Jurkat, Clone E6-1 (cell line): ENCODE data around the gene SDK1.

Experiments used
- DNase-seq: peaks from one replicate; pipeline ENCODE4 v3.0.0-alpha.2; 2011; ENCODE audit warnings: low read depth, low spot score
- H3K4me3 ChIP-seq: 2 replicates; pipeline ENCODE4 v1.5.1; 2011; ENCODE audit warnings: mild to moderate bottlenecking, low read length, control low read depth, moderate library complexity

The SDK1 gene

GRCh38 chr7:4021413-4021812 lies 720.4 kb downstream of the SDK1 start:
- H3K4me3 ChIP-seq = no peak overlapping the region
- DNase-seq = no peak

GRCh38 chr7:4022265-4022664 lies 721.2 kb downstream of the SDK1 start:
- no peak overlapping the region for H3K4me3 ChIP-seq
- DNase-seq = no peak

GRCh38 chr7:4023502-4023901 lies 722.5 kb downstream of the SDK1 start:
- no peak for DNase-seq

GRCh38 chr7:4024133-4024532 lies 723.1 kb downstream of the SDK1 start:
- no peak for DNase-seq
- H3K4me3 ChIP-seq = no peak overlapping the region

More at GRCh38 chr7:4023502-4023901, 722.5 kb downstream of the SDK1 start:
- no peak overlapping the region for H3K4me3 ChIP-seq

- no peak overlapping the region for H3K4me3 ChIP-seq
- no peak for DNase-seq
Measured at GRCh38 chr7:4024806-4025205, 723.8 kb downstream of the SDK1 start.

DNA sequence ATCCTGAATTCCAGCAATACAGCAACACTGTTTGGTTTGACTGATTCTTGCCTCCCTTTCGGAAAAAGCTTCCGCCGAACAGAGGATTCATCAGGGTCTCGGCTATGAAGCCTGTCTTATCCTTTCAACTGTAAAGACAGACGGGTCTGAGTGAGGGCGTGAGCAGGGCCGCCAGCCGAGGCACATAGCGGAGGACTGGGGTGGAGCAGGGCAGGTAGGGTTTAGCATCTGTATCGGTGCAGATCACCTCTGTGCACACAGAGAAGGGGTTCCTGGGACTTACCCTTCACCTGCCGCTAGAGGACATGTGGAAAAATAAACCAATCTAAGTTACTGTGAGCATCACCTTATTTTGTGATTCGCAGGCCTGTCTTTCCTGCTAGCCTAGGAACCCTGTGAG lies 724.2 kb downstream of the SDK1 start:
- H3K4me3 ChIP-seq = no peak overlapping the region
- no peak for DNase-seq

DNA sequence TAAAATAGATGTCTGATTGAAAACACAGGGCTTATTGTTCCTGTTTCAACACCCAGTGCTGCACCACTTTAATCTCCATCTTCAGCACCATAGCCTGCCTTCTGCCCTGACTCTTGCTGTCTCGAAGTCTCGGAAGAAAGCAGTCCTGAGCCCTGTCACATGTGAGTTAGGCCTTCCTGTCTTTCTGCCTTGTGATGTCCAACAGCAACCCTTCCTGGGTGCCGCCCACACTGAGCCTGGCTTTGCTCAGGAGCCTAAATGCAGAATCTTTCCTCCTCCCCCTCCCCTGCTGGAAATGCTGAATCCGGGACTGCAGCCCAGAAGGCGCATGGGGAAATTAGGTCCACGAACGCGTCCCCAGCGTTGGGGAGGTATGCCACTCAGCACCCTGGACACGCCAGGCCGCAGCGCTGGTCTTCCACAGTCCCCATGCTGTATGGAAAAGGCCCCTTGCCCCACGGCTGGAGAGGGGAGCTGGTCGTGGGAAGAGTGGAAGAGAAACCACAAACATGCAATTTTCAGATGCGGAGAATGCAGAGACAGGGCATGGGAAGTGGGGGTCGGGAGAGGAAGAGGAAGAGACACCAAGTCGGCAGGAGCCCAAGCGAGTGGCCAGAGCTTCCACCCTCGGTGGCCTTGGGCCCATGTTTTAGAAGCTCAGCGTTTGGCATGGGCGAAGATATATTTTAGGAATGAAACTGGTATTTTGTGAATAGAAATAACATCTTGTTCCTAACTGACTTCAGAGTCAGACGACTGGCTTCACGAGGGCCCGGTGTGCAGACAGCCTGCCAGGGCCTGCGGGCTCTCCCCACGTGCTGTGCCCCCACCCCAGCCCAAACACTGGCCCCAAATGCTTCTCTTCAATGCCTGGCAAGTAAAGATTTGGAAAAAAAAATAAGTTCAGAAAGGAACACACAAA lies 724.9 kb downstream of the SDK1 start:
- no peak for DNase-seq
- H3K4me3 ChIP-seq = no peak overlapping the region

- no peak for DNase-seq
- no peak overlapping the region for H3K4me3 ChIP-seq
Measured at GRCh38 chr7:4026941-4027486, 726.0 kb downstream of the SDK1 start.

DNA sequence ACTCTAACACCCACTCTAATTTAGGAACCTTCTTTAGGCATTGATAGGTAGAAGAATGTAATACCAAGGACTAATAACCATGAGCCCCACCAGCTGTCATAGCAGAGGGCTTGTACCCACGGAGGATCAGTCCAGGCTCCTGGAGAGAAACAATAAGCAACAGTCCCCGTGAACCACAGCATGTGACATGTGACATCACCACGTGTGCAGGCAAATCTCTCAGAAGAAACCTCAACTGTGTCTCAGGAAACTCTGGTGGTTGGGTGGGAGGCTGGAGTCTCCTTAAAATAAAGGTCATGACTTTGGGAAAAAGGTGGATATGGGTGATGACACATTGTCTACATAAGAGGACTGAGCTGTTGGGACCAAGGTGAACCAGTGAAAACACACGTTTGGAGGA lies 727.2 kb downstream of the SDK1 start:
- no peak for DNase-seq
- no peak overlapping the region for H3K4me3 ChIP-seq

DNA sequence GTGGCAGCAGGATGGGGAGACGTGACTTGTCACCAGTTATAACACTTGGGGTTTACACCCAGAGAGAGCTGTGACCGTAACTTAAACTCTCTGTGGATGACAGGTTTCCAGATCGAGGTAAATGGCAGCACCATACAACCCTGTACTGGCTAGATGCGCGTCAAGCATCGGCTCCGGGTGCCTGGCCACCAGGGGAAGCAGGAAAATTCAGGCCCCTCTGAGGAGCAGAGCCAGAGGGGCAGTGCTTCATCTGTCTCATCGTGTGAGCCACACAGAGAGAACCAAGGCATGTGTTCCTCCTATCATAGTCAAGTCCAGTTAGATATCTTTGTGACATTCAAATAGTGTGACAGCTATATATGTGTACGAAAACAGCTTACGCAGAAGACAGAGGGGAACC lies 728.9 kb downstream of the SDK1 start:
- no peak for DNase-seq
- no peak overlapping the region for H3K4me3 ChIP-seq

DNA sequence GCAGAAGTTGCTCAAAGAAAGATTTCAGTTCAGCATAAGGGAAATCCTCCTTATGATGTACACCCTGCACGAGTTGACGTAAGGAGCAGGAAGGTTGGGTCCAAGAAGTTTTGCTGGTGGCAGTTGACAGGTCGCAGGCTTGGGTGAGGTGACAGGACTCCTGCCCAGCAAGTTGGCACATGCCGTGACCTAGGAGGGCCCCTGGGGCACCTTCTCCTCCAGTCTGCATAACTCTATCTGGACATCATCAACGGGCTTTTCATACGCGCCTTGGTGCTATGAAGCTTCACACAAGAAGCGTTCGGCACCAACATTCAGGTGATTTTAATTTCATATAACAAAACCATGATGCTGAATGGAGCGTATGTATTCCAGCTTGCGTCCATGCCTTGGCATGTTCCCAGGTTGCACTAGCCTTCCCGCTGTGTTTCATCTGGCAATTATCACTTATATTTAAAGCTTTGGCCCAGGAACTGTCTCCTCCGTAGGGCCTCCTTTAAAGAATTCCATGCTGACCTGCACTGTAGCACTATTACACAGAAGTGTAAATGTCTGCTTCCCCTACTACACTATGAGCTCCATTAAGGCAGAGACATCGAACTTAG lies 729.4 kb downstream of the SDK1 start:
- no peak overlapping the region for H3K4me3 ChIP-seq
- DNase-seq = no peak

DNA sequence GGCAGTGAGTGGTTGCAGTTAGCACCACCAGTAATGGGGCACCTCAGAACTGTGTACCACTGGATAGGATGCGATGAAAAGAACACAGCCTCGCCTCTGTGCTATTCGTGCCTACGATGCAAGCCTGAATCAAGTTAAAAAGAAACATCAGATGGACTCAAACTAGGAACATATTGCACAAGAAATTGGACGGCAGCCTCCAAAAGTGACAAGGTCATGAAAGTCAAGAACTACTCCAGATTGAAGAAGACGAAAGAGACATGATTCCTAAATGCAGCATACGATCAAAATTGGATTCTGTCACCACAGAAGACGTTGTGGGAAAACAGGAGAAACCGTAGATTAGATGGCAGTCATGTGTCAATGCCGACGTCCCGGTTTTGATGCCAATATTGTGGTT lies 732.9 kb downstream of the SDK1 start:
- H3K4me3 ChIP-seq = no peak overlapping the region
- DNase-seq = no peak

GRCh38 chr7:4037308-4037707 lies 736.3 kb downstream of the SDK1 start:
- no peak for DNase-seq
- H3K4me3 ChIP-seq = no peak overlapping the region

DNA sequence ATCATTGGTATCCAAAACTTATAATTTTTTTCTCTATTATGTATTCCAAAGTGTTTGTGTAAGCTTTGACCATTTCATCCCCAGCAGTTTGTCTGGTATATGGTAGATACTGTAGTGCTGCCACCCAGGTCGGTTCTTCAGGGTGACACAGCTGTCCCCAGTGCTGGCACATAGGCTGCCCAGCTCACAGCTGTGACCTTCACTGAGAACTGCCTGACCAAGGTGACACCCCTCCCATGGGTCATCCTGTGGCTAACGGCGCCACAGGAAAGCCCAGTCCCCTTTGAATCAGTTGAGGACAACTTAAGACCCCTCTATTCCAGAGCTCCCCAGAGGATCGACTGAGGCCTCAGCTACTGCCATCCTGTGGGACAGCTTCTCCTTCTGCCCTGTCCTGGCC lies 736.8 kb downstream of the SDK1 start:
- no peak for DNase-seq
- H3K4me3 ChIP-seq = no peak overlapping the region

- no peak for DNase-seq
- no peak overlapping the region for H3K4me3 ChIP-seq
Measured at GRCh38 chr7:4040109-4040928, 739.3 kb downstream of the SDK1 start.

GRCh38 chr7:4042402-4043045 lies 741.5 kb downstream of the SDK1 start:
- DNase-seq = no peak
- H3K4me3 ChIP-seq = no peak overlapping the region

GRCh38 chr7:4043988-4044387 lies 742.9 kb downstream of the SDK1 start:
- no peak overlapping the region for H3K4me3 ChIP-seq
- DNase-seq = no peak

DNA sequence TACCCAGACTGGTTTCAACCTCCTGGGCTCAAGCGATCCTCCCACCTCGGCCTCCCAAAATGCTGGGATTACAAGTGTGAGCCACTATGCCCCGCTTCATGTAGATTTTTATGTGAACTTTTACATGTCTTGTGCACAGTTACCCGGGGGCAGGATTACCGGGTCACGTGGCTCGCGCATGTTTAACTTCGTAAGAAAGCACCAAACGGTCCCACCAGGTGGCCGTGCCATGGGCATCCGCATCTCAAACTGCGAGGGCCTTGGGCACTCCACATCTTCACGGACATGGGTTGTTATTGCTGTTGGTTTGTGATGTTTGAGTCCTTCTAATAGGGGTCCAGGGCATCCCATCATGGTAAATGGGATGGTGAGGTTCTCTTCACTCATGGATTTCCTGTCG lies 744.4 kb downstream of the SDK1 start:
- H3K4me3 ChIP-seq = no peak overlapping the region
- DNase-seq = no peak

DNA sequence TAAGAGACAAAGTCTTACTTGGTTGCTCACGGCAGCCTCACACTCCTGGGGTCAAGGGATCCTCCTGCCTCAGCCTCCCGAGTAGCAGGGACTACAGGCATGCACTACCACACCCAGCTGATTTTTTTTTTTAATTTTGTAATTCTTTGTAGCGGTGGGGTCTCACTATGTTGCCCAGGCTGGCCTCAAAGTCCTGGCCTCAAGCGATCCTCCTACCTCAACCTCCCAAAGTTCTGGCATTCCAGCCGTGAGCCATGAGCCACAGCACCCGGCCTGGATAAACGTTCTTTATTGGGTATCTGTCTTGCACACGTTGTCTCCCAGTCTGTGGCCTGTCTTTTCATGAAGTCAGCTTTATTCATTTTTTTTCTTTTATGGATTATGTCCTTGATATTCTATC lies 744.9 kb downstream of the SDK1 start:
- no peak for DNase-seq
- H3K4me3 ChIP-seq = no peak overlapping the region
